KMS-11 (cell line): ENCODE measurements around the gene PTGFRN.

Experiments
- H2AFZ ChIP-seq: fragments of 200-600 bp; sonication (generic); 2 replicates; pipeline ENCODE4 v1.6.1; 2016; ENCODE audit warnings: antibody characterized with exemption, mixed run types, low read depth
- H3K27ac ChIP-seq: fragments of 200-600 bp; sonication (generic); 2 replicates; pipeline ENCODE4 v1.6.1; 2016; ENCODE audit warnings: mild to moderate bottlenecking, mixed run types
- H3K27me3 ChIP-seq: fragments of 200-600 bp; sonication (generic); 2 replicates; pipeline ENCODE4 v1.6.1; 2017; ENCODE audit warnings: mild to moderate bottlenecking, low read depth, mixed run types, moderate library complexity; ENCODE audit not compliant: insufficient read depth
- H3K36me3 ChIP-seq: fragments of 200-600 bp; sonication (generic); 2 replicates; pipeline ENCODE4 v1.6.1; 2017; ENCODE audit warnings: mild to moderate bottlenecking, mixed run types; ENCODE audit not compliant: insufficient read depth
- H3K4me1 ChIP-seq: fragments of 200-600 bp; sonication (generic); 2 replicates; pipeline ENCODE4 v1.6.1; 2016; ENCODE audit warnings: mild to moderate bottlenecking, low read depth, mixed run types; ENCODE audit not compliant: poor library complexity, severe bottlenecking
- H3K4me2 ChIP-seq: fragments of 200-600 bp; sonication (generic); 2 replicates; pipeline ENCODE4 v1.7.0; 2016; ENCODE audit warnings: mild to moderate bottlenecking, mixed run types
- H3K4me3 ChIP-seq: fragments of 200-600 bp; sonication (generic); IDR thresholded peaks from 2 replicates; pipeline ENCODE4 v1.6.1; 2017; ENCODE audit warnings: low read depth, low read length, mixed read lengths; ENCODE audit not compliant: insufficient read depth
- H3K79me2 ChIP-seq: fragments of 200-600 bp; sonication (generic); 2 replicates; pipeline ENCODE4 v1.6.1; 2016; ENCODE audit warnings: low read depth, mixed run types; ENCODE audit not compliant: insufficient read depth
- H3K9ac ChIP-seq: fragments of 200-600 bp; sonication (generic); 2 replicates; pipeline ENCODE4 v1.6.1; 2016; ENCODE audit warnings: mild to moderate bottlenecking, mixed run types
- H4K20me1 ChIP-seq: fragments of 200-600 bp; sonication (generic); 2 replicates; pipeline ENCODE4 v1.6.1; 2016; ENCODE audit warnings: mild to moderate bottlenecking, mixed run types; ENCODE audit not compliant: insufficient read depth
- CTCF ChIP-seq: fragments of 200-600 bp; sonication (generic); conservative IDR thresholded peaks from 2 replicates; pipeline ENCODE4 v1.6.1; 2017; ENCODE audit warnings: low read depth, mild to moderate bottlenecking, antibody characterized with exemption, low read length, moderate library complexity, mixed read lengths

PTGFRN gene

GRCh38 chr1:116902027-116902426 is 7.7 kb upstream of the PTGFRN start:
- Histone ChIP-seq H3K9ac (no peak overlapping the region), H4K20me1 (no peaks in the 10 kb centered on the region), H3K27ac (no peak overlapping the region), H3K27me3 (no peaks in the 10 kb centered on the region), H3K79me2 (no peaks in the 10 kb centered on the region), H3K4me1 (no peaks in the 10 kb centered on the region), H3K36me3 (no peaks in the 10 kb centered on the region), H3K4me2 (no peak overlapping the region), H3K4me3 (no peak overlapping the region), H2AFZ (no peak overlapping the region)
- no peak for TF ChIP-seq CTCF

DNA sequence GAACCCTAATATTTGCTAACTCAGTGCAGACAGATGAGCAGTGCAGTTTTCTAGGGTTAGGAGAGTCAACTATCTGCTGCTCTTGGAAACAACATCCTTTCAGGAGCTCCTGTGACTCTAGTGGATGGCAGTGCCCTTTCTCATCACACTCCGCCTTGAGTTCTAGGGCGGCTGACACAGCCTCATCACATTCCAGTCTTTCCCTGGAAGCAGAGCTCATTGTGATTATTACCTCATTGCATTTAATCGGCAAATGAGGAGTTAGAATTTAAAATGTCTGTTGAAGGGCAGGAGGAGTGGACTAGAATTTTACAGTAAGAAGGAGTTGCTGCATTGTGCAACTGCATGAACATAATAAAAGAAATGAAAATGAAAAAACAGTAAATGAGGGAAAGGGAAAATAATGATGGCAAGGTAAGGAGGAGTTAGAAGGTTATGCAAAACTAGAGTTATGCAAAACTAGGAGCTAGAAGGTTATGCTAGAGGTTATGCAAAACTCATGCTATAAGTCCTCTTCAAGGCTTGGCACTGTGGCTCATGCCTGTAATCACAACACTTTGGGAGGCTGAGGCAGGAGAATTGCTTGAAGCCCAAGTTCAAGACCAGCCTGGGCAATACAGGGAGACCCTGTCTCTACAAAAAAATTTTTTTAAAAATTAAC is 6.9 kb upstream of the PTGFRN start:
- TF ChIP-seq CTCF: no peak
- H3K4me3 ChIP-seq: no peak overlapping the region
- no peak overlapping the region for H3K4me2 ChIP-seq
- H3K79me2 ChIP-seq: no peaks in the 10 kb centered on the region
- no peaks in the 10 kb centered on the region for H3K4me1 ChIP-seq
- no peaks in the 10 kb centered on the region for H4K20me1 ChIP-seq
- no peaks in the 10 kb centered on the region for H3K36me3 ChIP-seq
- H2AFZ ChIP-seq: no peak overlapping the region
- no peaks in the 10 kb centered on the region for H3K27me3 ChIP-seq
- H3K27ac ChIP-seq: no peak overlapping the region
- H3K9ac ChIP-seq: no peak overlapping the region

DNA sequence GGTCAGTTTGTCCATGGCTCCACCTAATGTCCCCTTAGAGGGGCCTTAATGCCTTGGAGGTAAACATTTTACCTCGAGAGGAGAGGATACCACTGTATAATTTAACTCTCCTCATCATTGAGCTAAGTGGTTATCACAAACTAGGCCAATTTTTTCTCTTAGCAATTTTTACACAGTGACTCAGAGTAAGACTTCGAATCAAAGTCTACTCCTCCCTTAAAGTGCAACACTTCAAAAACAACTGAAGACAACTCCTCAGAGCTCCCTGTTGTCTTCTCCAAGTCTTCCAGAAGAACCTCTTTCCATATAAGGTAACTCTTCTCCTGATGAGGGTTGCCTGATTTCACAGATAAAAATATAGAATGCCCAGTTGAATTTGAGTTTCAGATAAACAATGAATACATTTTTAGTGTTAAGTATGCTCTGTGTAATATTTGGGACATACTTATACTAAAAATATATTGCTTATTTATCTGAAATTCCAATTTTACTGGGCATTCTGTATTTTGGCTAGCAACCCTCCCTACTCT is 4.9 kb upstream of the PTGFRN start:
- no peaks in the 10 kb centered on the region for H3K27me3 ChIP-seq
- no peaks in the 10 kb centered on the region for H3K4me1 ChIP-seq
- H3K4me2 ChIP-seq: no peak overlapping the region
- H2AFZ ChIP-seq: no peak overlapping the region
- no peaks in the 10 kb centered on the region for H4K20me1 ChIP-seq
- no peaks in the 10 kb centered on the region for H3K36me3 ChIP-seq
- H3K27ac ChIP-seq: no peak overlapping the region
- no peak overlapping the region for H3K4me3 ChIP-seq
- H3K9ac ChIP-seq: no peak overlapping the region
- H3K79me2 ChIP-seq: no peaks in the 10 kb centered on the region
- TF ChIP-seq CTCF: no peak

DNA sequence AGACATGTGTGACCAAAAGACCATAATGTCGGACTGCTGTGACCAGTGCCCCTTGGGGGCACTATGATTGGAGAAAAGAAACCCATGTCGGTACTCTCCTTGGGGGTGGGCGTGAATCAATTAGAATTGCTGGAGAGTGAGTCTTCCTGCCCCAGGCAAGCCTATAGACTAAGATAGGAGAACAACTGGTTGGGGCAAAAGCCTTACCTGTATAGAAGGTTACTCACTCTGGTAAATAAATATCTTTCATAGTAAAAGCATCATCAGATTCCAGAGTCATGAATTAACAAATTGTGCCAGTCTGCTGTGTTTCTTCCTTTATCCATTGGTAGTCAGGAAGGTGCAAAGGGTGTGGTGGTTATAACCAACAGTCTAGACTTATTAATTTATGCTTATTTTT is 2.9 kb upstream of the PTGFRN start:
- H2AFZ ChIP-seq: no peak overlapping the region
- H3K79me2 ChIP-seq: no peaks in the 10 kb centered on the region
- H3K27ac ChIP-seq: no peak overlapping the region
- H3K36me3 ChIP-seq: no peaks in the 10 kb centered on the region
- no peaks in the 10 kb centered on the region for H4K20me1 ChIP-seq
- H3K4me3 ChIP-seq: no peak overlapping the region
- H3K4me2 ChIP-seq: no peak overlapping the region
- no peaks in the 10 kb centered on the region for H3K4me1 ChIP-seq
- TF ChIP-seq CTCF: no peak
- H3K9ac ChIP-seq: no peak overlapping the region
- H3K27me3 ChIP-seq: no peaks in the 10 kb centered on the region
